HepG2 (cell line): Measurements from ENCODE around the gene ZNF839. TPM values are rescaled to one million over a fixed set of nuclear protein-coding genes. Genes with fewer than 3 reads are reported as not detected.

Experiments
- ATAC-seq: fragments of 200-7000 bp; cut with Tn5 transposase; 3 replicates; pipeline ENCODE4 v1.9.1; 2020; ENCODE audit warnings: mild to moderate bottlenecking, moderate library complexity
- BruUV-seq: library from RNA; stranded (reverse); fragments of 400-500 nt; replicated peaks from 2 replicates; lab custom pipeline; 2021; lab: Mats Ljungman, UMichigan
- CTCF ChIA-PET: fragments of 300-600 bp; formaldehyde crosslinking; extraction: SDS; loops from one replicate; lab custom pipeline; 2021; ENCODE audit warnings: low total read pairs, inconsistent platforms, low intra/inter-chr PET ratio; lab: Yijun Ruan, JAX
- POLR2A ChIA-PET: fragments of 350-600 bp; sonication (Branson Sonifier 250); formaldehyde crosslinking; loops from one replicate; lab custom pipeline; 2020; ENCODE audit warnings: antibody characterized with exemption, inconsistent platforms; lab: Yijun Ruan, JAX
- DNase-seq: peaks from one replicate; pipeline ENCODE4 v3.0.0-alpha.2; 2015; ENCODE audit warnings: low spot score
- FAIRE-seq: peaks from 3 replicates; lab custom pipeline; 2011; peaks lifted over from hg19 to GRCh38; lab: Jason Lieb, UNC
- H2AFZ ChIP-seq: one replicate; pipeline ENCODE4 v1.6.1; 2011; ENCODE audit warnings: low read length, inconsistent platforms
- H3K27ac ChIP-seq: fragments of 300-600 bp; 3 replicates; pipeline ENCODE4 v1.8.0; 2011; ENCODE audit warnings: mixed run types, mild to moderate bottlenecking, mixed read lengths, low read length, inconsistent platforms; ENCODE audit not compliant: insufficient read depth; ENCODE audit errors: extremely low read length
- H3K27me3 ChIP-seq, 2 experiments: fragments of 200-600 bp in 1 of 2; 2 replicates in 1 of 2; 3 replicates in 1 of 2; pipeline versions ENCODE4 v1.6.0 to v1.8.0; 2011; ENCODE audit warnings: low read length in 2 of 2, mild to moderate bottlenecking in 2 of 2, moderate library complexity in 2 of 2, inconsistent platforms in 1 of 2; ENCODE audit not compliant: insufficient read depth in 2 of 2, control insufficient read depth in 1 of 2
- H3K36me3 ChIP-seq, 2 experiments: fragments of 200-600 bp in 1 of 2; replicated peaks in 1 of 2; 2 replicates in 1 of 2; 3 replicates in 1 of 2; pipeline versions ENCODE4 v1.5.1 to v1.8.0; 2011; ENCODE audit warnings: low read length in 2 of 2, inconsistent platforms in 1 of 2; ENCODE audit not compliant: insufficient read depth in 2 of 2, control insufficient read depth in 1 of 2
- H3K4me1 ChIP-seq: 2 replicates; pipeline ENCODE4 v1.5.1; 2012; ENCODE audit warnings: low read length, inconsistent platforms; ENCODE audit not compliant: insufficient read depth
- H3K4me2 ChIP-seq: 2 replicates; pipeline ENCODE4 v1.6.0; 2011; ENCODE audit warnings: low read depth, low read length, inconsistent platforms
- H3K4me3 ChIP-seq, 3 experiments: fragments of 200-600 bp in 1 of 3; sonication (generic), shearing (Covaris generic) in 1 of 3; replicated peaks in 1 of 3; 2 replicates each; pipeline ENCODE4 v1.5.1; 2011 to 2016; ENCODE audit warnings: low read length in 3 of 3, inconsistent platforms in 2 of 3, low read depth in 2 of 3, mild to moderate bottlenecking in 2 of 3, control low read depth in 1 of 3, mixed read lengths in 1 of 3; ENCODE audit not compliant: insufficient read depth in 1 of 3
- H3K79me2 ChIP-seq: one replicate; pipeline ENCODE4 v1.6.1; 2011; ENCODE audit warnings: low read length, inconsistent platforms; ENCODE audit not compliant: insufficient read depth
- H3K9ac ChIP-seq: 2 replicates; pipeline ENCODE4 v1.6.0; 2011; ENCODE audit warnings: mild to moderate bottlenecking, low read depth, low read length, inconsistent platforms; ENCODE audit not compliant: insufficient read depth
- H3K9me3 ChIP-seq: 2 replicates; pipeline ENCODE4 v1.5.1; 2012; ENCODE audit warnings: mild to moderate bottlenecking, low read length
- H4K20me1 ChIP-seq: 2 replicates; pipeline ENCODE4 v1.6.0; 2011; ENCODE audit warnings: inconsistent platforms, mild to moderate bottlenecking, low read length, moderate library complexity; ENCODE audit not compliant: insufficient read depth
- LCORL ChIP-seq, 2 experiments: fragments of 450-650 bp in 1 of 2; sonication (generic) in 1 of 2; formaldehyde crosslinking in 1 of 2; IDR thresholded peaks; 2 replicates each; pipeline versions ENCODE4 v1.5.0 to v1.6.1; 2017 to 2020; ENCODE audit warnings: antibody characterized with exemption in 1 of 2, missing genetic modification reagents in 1 of 2
- MEF2D ChIP-seq: sonication (generic); formaldehyde crosslinking; IDR thresholded peaks from 2 replicates; pipeline ENCODE4 v1.5.1; 2020; ENCODE audit warnings: mild to moderate bottlenecking, missing genetic modification reagents
- PHF8 ChIP-seq: sonication (generic); formaldehyde crosslinking; IDR thresholded peaks from 2 replicates; pipeline ENCODE4 v1.5.0; 2020; ENCODE audit warnings: missing genetic modification reagents
- PRDM10 ChIP-seq: sonication (generic); formaldehyde crosslinking; IDR thresholded peaks from 2 replicates; pipeline ENCODE4 v1.4.0; 2020; ENCODE audit warnings: low read depth, missing genetic modification reagents
- SIN3A ChIP-seq: IDR thresholded peaks from 2 replicates; pipeline ENCODE4 v1.6.1; 2011; ENCODE audit warnings: low read depth, mild to moderate bottlenecking, control low read depth, low read length, borderline replicate concordance
- SNAPC4 ChIP-seq: sonication (generic); formaldehyde crosslinking; IDR thresholded peaks from 2 replicates; pipeline ENCODE4 v1.4.0; 2020; ENCODE audit warnings: mild to moderate bottlenecking, missing genetic modification reagents
- ZNF569 ChIP-seq: sonication (generic); formaldehyde crosslinking; IDR thresholded peaks from 2 replicates; pipeline ENCODE4 v1.5.0; 2020; ENCODE audit warnings: mild to moderate bottlenecking, missing genetic modification reagents, moderate library complexity, borderline replicate concordance
- ZNF746 ChIP-seq: sonication (generic); formaldehyde crosslinking; IDR thresholded peaks from 2 replicates; pipeline ENCODE4 v1.8.0; 2022; ENCODE audit warnings: mild to moderate bottlenecking, missing genetic modification reagents
- ZNF768 ChIP-seq: sonication (generic); formaldehyde crosslinking; IDR thresholded peaks from 2 replicates; pipeline ENCODE4 v1.4.0; 2020; ENCODE audit warnings: missing genetic modification reagents
- ZNF773 ChIP-seq: sonication (generic); formaldehyde crosslinking; IDR thresholded peaks from 2 replicates; pipeline ENCODE4 v1.4.0; 2020; ENCODE audit warnings: missing genetic modification reagents, borderline replicate concordance
- ZNF800 ChIP-seq: sonication (generic); formaldehyde crosslinking; IDR thresholded peaks from 2 replicates; pipeline ENCODE4 v1.4.0; 2020; ENCODE audit warnings: missing genetic modification reagents
- ZNF83 ChIP-seq: sonication (generic); formaldehyde crosslinking; IDR thresholded peaks from 2 replicates; pipeline ENCODE4 v1.4.0; 2020; ENCODE audit warnings: missing genetic modification reagents, mild to moderate bottlenecking, borderline replicate concordance
- WGBS: methylation state at CpG from one replicate; pipeline ENCODE4 v1.1.6; 2017; ENCODE audit warnings: low lambda C conversion rate; 5-methylcytosine and 5-hydroxymethylcytosine counted together
- in situ Hi-C: cut with HindIII; loops from 2 replicates; pipeline ENCODE4 v1.10.0; 2017; ENCODE audit warnings: low pct_unique_long_range_greater_than_20kb; ENCODE audit not compliant: extremely low pct_ligation_motif_present
- intact Hi-C: fragments of 100-400 bp; cut with micrococcal nuclease; formaldehyde crosslinking; loops from one replicate; pipeline ENCODE4 v1.10.0; 2022; ENCODE audit not compliant: unreplicated experiment
- polyA plus RNA-seq, 8 experiments: library from polyadenylated mRNA; depleted of rRNA in 3 of 8; stranded (reverse) in 7 of 8; unstranded in 1 of 8; fragments of >200 nt; fragmentation: Illumina TruSeq in 4 of 8; extraction: Trizol in 4 of 8; gene quantifications; 2 replicates each; pipeline versions ENCODE4 v1.2.1 to v1.2.3, GENCODE V29; 2011 to 2016; ENCODE audit warnings: low read depth in 4 of 8, missing spikeins in 1 of 8, mixed read lengths in 1 of 8; ENCODE audit not compliant: insufficient read depth in 1 of 8
- total RNA-seq, 5 experiments: library from RNA; depleted of rRNA; stranded (reverse); fragments of >200 nt; fragmentation: Illumina TruSeq; extraction: Trizol; gene quantifications; 2 replicates each; pipeline ENCODE4 v1.2.3, GENCODE V29; 2016; ENCODE audit warnings: low read depth in 1 of 5

ZNF839 gene
- total and polyA plus RNA-seq, 2 of the 13 experiments (the other 11 are each of a cell fraction or from before 2014, with no cell fraction given) = 11.1 to 12.8 TPM

- Histone ChIP-seq H2AFZ (no peak overlapping the region), H3K4me2 (no peak overlapping the region), H3K27me3 (no peaks in the 10 kb centered on the region), H4K20me1 (no peaks in the 10 kb centered on the region), H3K4me3 (no peak overlapping the region), H3K79me2 (no peaks in the 10 kb centered on the region), H3K9ac (no peak overlapping the region), H3K27ac (no peak overlapping the region), H3K9me3 (no peaks in the 10 kb centered on the region), H3K36me3 (peaks cover 16 to 45% of the 10 kb centered on the region in 2 experiments; a peak in 4 of 5 replicates), H3K4me1 (no peaks in the 10 kb centered on the region)
- no TSS peak for BruUV-seq
- in situ Hi-C loops (no loop called here), intact Hi-C loops (no loop called here)
- DNase-seq (no peak), FAIRE-seq (no peak), ATAC-seq (no peak)
- WGBS = 97% methylated on average over 10 of the region's 10 CpGs
- ChIA-PET CTCF (no interaction called here), POLR2A (interaction anchor here (1.0 kb wide), 1 partner anchor 9 kb away, joined by 3 read pairs; no protein-coding TSS in a partner anchor)
- TF ChIP-seq ZNF569 (no peak), ZNF83 (no peak), PHF8 (CRISPR knock-in tag) (no peak), LCORL (IDR thresholded peaks at IDR 0.05) (no peak), LCORL (CRISPR knock-in tag; IDR thresholded peaks at IDR 0.05) (no peak), SNAPC4 (no peak), SIN3A (no peak), PRDM10 (CRISPR knock-in tag) (no peak), ZNF800 (CRISPR knock-in tag) (no peak), ZNF768 (no peak), MEF2D (CRISPR knock-in tag) (no peak), ZNF746 (no peak), ZNF773 (no peak)
Measured at GRCh38 chr14:102351023-102351422, 31.5 kb downstream of the ZNF839 start.
